Spleen (tissue), 7 donors: ENCODE data around the gene AR.

ENCODE experiments used
- CTCF ChIP-seq, 11 experiments: fragments of 200-600 bp in 7 of 11; fragments of 450-650 bp in 4 of 11; sonication (generic) in 4 of 11; IDR thresholded peaks in 8 of 11; conservative IDR thresholded peaks in 3 of 11; 1 replicate in 7 of 11; 2 replicates in 4 of 11; pipeline versions ENCODE4 v1.4.0 to v1.8.0; 2016 to 2021; ENCODE audit warnings: antibody characterized with exemption in 11 of 11, inconsistent platforms in 4 of 11, mild to moderate bottlenecking in 1 of 11
- POLR2A ChIP-seq, 3 donors: fragments of 450-650 bp; IDR thresholded peaks; one replicate each; pipeline ENCODE4 v1.5.1; 2017; ENCODE audit warnings: antibody characterized with exemption in 3 of 3, mild to moderate bottlenecking in 1 of 3
- POLR2AphosphoS5 ChIP-seq, 3 donors: sonication (generic); formaldehyde crosslinking; IDR thresholded peaks; one replicate each; pipeline ENCODE4 v1.5.1; 2017; ENCODE audit warnings: antibody characterized with exemption in 3 of 3
- donor health status: DM: no; HTN: no; CAD: no; lungs with moderate emphysema.
- donor health status: DM: no; HTN: no; CAD: no.
- donor health status: DM: no; HTN: no; CAD: no.

- TF ChIP-seq CTCF (IDR thresholded peaks at IDR 0.05 in 8 of 11, conservative IDR thresholded peaks at IDR 0.05 in 3 of 11): no peak
- no peak for TF ChIP-seq POLR2A (IDR thresholded peaks at IDR 0.05)
- TF ChIP-seq POLR2AphosphoS5 (IDR thresholded peaks at IDR 0.05): no peak
Measured at GRCh38 chrX:67587946-67588624, 44.3 kb downstream of the AR start.
